Ovary (tissue), 3 donors: ENCODE data around the gene AAK1.

ENCODE experiments used
- CTCF ChIP-seq, 3 donors: fragments of 450-650 bp in 2 of 3; fragments of 200-600 bp in 1 of 3; IDR thresholded peaks; one replicate each; pipeline versions ENCODE4 v1.5.1 to v1.8.0; 2016 to 2022; ENCODE audit warnings: antibody characterized with exemption in 3 of 3, mild to moderate bottlenecking in 1 of 3
- POLR2A ChIP-seq: fragments of 450-650 bp; IDR thresholded peaks from one replicate; pipeline ENCODE4 v1.6.1; 2017; ENCODE audit warnings: antibody characterized with exemption, mild to moderate bottlenecking, moderate library complexity
- donor health status: DM: no; HTN: no; CAD: no.

- TF ChIP-seq CTCF (IDR thresholded peaks at IDR 0.05), result no peak
- no peak for TF ChIP-seq POLR2A
These were observed 44.6 kb upstream of the AAK1 start for GRCh38 chr2:69687971-69688611.
